SKM-1 treated with dmso at 0.1 percent for 144 hours (cell line): Measurements from ENCODE around the gene CCN2.

Experiments
- DNase-seq: peaks from one replicate; lab custom pipeline; 2025; ENCODE audit not compliant: unreplicated experiment; lab: John Stamatoyannopoulos, UW

Gene CCN2, protein sequence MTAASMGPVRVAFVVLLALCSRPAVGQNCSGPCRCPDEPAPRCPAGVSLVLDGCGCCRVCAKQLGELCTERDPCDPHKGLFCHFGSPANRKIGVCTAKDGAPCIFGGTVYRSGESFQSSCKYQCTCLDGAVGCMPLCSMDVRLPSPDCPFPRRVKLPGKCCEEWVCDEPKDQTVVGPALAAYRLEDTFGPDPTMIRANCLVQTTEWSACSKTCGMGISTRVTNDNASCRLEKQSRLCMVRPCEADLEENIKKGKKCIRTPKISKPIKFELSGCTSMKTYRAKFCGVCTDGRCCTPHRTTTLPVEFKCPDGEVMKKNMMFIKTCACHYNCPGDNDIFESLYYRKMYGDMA

GRCh38 chr6:131950767-131951575 lies at the start of gene CCN2:
Gene CCN2 (minus strand): TSS chr6:131951372. CDS start chr6:131951172, 200 bp downstream.
- DNase-seq: no peak

GRCh38 chr6:132000296-132000695 lies 49.1 kb upstream of the CCN2 start:
- no peak for DNase-seq

DNA sequence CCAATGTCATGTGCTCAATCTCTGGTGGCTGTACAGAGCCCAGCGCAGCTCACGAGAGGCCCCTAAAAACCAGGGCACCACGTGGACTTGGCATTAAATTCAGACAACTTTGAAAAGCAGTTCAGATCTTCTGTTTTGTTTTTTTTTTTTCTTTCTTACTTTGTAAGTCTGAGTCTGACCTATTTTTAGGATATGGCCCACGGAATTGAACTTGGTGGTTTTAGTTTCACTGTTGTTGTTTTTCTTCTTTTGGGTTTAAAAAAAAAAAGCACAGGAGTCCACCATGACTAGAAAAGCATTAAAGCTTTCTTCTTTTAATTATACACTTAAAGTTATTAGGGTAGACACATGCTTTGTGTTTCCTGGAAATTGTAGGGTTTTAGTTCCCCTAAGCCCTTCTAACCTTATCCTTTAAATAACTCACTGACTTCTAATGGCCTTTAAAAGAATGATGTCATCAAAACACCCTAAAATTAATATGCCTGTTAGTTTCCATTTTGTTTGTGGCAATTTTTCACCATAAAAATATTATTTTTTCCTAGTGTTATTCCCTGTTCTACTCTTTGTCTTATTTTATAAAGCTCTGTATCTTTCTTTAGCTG lies 48.5 kb upstream of the CCN2 start:
- DNase-seq: no peak

- DNase-seq: no peak
Measured at GRCh38 chr6:131998255-131998982, 47.2 kb upstream of the CCN2 start.

- DNase-seq: no peak
Measured at GRCh38 chr6:131997429-131998153, 46.4 kb upstream of the CCN2 start.

DNA sequence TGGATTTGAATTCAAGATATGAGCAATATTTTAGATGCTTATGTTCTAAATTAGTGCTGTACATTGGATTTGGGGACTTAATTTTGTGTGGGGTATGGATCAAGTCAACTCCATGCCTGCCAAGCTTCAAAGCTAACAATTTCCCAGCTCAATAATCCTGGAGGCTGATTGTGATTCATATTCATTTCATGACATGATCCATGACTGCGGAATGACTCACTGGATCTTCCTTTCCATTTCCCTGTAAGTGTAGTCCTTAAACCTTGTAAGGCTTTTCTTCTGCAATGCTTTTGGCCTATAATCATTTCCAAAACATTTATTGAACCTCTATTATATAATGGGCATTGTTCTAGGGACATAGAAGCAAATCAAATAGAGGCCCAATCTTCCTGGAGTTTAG lies 44.7 kb upstream of the CCN2 start:
- no peak for DNase-seq

DNA sequence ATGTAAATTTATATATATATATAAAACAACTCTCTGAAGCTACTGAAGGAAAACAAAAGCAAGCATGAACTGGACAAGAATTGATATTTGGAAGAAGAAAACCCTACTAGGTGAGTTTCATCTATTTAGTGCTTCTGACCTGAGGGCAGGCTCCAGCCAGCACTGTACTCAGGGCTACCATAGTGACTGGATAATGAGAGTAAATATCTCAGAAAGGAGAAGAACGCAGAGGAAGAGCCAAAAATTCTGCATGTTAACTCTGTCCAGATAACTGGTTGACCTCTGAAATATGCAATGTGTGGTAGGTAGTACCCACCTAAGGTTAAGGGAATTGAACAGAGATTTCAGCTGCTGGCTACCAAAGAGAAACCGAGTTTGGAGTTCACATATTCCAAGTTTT lies 41.4 kb upstream of the CCN2 start:
- DNase-seq: no peak

DNA sequence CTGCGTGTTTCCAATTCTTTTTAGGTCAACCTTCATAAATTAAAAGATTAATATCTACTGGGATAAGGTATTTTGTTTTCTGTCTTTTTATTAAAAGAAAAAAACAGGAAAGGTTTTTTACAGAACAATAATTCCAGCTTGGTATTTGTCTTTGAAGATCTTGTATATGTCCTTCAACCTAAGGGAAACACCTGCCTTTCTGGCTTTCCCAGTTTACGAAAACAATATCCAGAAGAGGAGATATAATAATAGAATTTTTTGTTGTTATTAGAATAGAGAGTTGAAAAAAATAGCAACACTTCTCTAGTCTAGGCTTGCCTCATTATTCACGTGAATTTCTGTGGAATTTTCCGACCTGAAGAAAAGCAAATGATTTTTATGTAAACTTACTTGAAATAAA lies 37.9 kb upstream of the CCN2 start:
- DNase-seq: no peak

GRCh38 chr6:131982740-131983259 lies 31.6 kb upstream of the CCN2 start:
- no peak for DNase-seq

DNA sequence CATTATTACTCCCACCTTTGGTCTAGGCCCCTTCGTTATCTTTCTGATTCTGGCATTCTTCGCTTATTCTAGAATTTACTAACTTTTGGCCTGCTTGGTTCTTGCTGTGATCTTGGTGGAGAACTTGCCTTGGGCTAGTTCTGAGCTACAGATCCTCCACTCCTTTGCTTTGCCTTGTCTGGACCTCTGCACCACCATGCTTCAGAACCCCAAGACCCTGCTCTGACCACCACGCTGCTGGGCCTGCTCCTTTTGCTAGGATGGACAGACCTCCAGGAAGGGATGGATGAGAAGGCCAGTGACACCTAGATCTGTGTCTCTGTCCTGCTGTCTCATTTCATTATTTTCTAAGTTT lies 30.4 kb upstream of the CCN2 start:
- no peak for DNase-seq

DNA sequence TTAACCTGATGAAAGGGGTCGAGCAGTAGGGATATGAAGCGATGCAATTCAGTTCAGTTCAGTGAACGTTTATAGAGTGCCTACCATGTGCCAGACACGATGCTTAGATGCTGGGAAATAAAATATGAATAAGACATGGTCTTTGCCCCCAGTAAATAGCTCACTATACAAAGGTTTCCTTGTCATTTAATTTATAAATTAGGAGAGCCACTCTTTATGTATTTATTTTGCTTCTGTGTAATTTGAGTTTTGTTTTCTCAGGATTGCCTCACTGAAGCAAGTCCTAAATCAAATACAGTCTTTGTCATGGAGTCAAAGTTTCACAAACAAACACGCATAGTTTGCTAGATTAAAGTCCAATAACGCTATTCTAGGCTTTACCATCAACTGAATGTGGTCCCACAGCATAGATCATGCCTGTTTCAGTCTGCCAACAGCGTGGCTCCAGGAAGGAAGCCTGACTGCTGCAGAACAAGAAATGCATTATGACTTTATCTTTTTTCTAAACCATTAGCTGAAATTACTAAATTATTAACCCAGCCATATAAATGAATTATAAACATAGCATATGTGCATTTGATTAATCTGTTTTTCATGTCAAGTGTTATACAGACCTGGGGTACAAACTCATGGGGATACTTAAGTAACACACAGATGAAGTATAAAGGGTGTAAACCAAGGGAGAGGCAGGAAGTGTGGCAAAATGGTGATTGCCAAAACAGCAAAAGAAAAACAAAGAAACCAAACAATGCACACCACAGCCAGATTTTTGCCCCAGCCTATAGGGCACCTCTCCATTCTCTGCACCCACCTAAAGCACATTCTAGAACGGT lies 29.8 kb upstream of the CCN2 start:
- no peak for DNase-seq

GRCh38 chr6:131980338-131980790 lies 29.2 kb upstream of the CCN2 start:
- DNase-seq: no peak

DNA sequence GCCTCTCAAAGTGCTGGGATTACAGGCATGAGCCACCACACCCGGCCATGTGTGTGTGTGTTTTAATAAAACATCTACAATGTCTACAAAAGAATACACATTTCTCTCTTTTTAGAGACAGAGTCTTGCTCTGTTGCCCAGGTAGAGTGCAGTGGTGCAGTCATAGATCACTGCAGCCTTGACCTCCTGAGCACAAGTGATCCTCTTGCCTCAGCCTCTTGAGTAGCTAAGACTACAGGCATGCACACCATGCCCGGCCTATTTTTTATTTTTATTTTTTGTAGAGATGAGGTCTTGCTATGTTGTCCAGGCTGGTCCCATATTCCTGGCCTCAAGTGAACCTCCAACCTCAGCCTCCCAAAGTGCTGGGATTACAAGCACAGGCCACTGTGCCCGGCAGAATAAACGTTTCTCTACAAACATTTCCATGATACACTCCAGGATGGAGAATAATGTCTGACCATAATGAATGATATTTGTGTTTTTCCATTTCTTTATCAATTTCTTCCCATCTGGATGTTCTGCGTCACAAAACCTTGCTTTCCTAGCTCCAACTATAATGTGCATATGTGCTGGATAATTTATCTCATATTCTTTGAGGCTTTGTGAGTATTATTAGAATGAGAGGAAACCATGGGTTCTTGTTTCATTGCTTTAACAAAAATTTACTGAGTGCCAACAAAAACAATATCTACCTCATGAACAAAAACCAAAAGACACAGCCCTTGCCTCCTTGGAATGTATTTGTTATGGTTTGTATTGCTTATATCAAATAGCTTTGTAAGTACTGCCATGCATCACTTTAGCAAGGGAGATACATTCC lies 28.6 kb upstream of the CCN2 start:
- DNase-seq: no peak

GRCh38 chr6:131978522-131978921 lies 27.4 kb upstream of the CCN2 start:
- DNase-seq: no peak

DNA sequence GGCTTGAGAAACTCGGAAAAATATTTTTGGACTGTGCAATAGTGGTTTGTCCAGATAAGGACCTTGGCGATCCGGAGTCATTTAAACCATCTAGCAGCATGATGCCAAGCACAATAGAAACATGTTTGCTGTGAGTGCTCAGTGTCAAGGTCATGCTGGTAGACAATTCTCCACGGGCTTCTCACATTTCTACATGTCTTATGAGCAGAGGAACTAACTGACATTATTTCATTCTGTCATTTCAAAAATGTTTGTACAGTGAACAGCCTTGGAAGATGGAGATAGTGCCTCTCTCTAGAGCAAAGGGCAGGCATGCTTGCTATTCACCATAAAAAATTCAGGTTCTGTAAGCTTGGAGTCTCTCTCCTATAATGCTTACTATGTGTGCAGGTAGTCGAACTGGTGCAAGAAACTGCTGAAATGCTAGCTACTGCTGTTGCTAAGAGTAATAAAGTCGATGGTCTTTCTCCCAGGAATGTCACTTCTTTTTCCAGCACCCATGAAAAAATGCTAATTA lies 25.4 kb upstream of the CCN2 start:
- no peak for DNase-seq

DNA sequence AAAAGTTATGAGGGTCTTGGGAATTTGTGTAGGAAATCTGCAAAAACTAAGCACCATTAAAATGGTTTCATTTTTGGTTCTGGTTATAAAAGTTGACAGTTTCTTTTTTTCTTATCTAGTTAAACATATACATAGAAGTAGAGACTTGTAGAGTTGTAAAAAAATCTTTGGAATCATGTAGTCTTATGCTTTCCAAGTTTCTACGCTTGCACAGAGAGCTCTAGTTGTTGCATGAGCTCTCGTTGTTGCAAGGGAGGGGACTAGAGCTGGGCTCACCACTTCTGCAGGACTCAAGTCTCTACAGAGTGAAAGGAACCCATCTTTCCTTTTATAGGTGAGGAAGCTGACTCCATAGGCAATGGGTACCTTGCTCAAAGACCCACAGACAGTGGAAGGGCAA lies 21.6 kb upstream of the CCN2 start:
- DNase-seq: no peak

DNA sequence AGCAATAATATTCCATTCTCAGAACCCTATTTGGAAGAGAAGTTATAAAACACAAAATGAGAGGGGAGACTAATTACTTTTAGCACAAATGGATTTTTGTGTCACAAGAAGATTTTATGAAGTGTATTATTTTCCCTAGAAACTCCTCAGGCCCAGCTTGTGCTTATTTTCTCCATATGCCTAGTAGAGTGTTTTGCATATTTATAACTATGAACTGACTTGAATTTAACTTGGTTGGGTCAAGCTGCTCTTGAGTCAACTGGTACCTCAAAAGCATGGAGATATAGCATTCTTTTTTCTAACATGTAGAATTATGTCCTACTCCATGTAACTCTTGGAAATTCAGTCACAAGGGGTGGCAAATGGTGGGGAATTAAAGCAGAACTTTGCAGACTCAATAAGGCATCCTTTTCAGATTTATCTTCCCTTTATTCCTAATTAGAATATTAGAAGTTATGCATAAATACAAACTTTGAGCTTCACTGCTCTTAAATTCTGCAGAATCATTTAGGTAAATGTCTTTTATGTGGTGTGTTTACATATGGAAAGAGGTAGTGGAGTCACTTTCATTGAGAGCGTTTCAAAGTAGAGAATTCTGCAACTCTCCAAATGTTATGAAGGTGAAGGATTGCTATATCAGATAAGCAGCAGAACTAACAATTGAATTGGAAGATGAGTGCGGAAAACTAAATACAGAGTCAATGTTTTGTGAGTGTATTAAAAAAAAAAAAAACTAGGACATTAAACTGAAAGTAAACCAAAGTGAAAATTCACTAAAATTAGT lies 19.1 kb upstream of the CCN2 start:
- no peak for DNase-seq

GRCh38 chr6:131968656-131969055 lies 17.5 kb upstream of the CCN2 start:
- no peak for DNase-seq
